GM19043 (cell line): Measurements from ENCODE around the gene LRRC75A.
"Not testable (repeated sequence)": the region's sequence is repeated elsewhere in the genome, so short reads cannot be mapped to it uniquely, and the experiment has no call there.

Source experiments
- ATAC-seq: cut with Tn5 transposase; IDR thresholded peaks from one replicate; pipeline ENCODE4 v1.9.1; 2021; ENCODE audit warnings: low read depth; ENCODE audit not compliant: unreplicated experiment

The LRRC75A gene, protein sequence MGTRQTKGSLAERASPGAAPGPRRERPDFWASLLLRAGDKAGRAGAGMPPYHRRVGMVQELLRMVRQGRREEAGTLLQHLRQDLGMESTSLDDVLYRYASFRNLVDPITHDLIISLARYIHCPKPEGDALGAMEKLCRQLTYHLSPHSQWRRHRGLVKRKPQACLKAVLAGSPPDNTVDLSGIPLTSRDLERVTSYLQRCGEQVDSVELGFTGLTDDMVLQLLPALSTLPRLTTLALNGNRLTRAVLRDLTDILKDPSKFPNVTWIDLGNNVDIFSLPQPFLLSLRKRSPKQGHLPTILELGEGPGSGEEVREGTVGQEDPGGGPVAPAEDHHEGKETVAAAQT

GRCh38 chr17:16491703-16492612 lies at the start of gene LRRC75A:
Gene LRRC75A (minus strand): TSS chr17:16492193. CDS start chr17:16491990, 203 bp downstream.
- ATAC-seq: no peak

- no peak for ATAC-seq
Observed at GRCh38 chr17:16537130-16537458, 45.1 kb upstream of the LRRC75A start.

- ATAC-seq: no peak
Observed at GRCh38 chr17:16534236-16534635, 42.2 kb upstream of the LRRC75A start.

- no peak for ATAC-seq
Observed at GRCh38 chr17:16529906-16530305, 37.9 kb upstream of the LRRC75A start.

DNA sequence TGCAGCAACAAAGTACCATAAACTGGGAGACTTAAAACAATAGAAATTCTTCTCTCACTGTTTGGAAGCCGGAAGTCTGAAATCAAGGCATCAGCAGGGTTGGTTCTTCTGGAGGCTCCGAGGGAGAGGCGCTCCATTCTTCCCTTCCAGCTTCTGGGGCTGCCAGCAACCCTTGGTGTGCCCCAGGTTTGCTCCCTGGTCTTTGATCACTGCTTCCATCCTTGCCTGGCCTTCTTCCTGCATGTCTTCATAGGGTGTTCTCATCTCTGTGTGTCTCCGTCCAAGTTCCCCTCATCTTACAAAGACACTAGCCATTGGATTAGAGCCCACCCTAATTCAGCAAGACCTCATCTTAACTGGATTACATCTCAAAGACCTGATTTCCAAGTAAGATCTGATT lies 35.3 kb upstream of the LRRC75A start:
- ATAC-seq: no peak

- not testable (repeated sequence) for ATAC-seq
Observed at GRCh38 chr17:16525556-16525955, 33.6 kb upstream of the LRRC75A start.

- peak; percentile 82 for ATAC-seq
Observed at GRCh38 chr17:16521070-16521727, 29.2 kb upstream of the LRRC75A start.

GRCh38 chr17:16519021-16519420 lies 27.0 kb upstream of the LRRC75A start:
- ATAC-seq: no peak

DNA sequence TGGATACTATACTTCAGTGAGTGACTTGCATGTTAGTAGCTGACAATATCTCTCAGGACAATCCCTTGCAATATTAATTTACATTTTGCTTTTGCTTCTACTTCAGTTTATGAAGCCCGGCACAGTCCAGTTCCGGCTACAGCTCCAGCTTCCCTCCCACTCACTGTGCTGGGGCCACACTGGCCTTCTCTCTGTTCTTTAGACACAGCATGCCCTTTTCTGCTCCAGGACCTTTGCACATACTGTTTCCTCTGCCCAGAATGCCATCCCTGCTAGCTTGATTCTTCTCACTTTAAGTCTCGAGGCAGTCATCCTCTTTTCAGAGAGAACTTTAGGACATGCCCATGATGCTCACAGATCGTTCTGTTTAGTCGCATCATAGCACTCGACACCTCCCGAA lies 25.5 kb upstream of the LRRC75A start:
- no peak for ATAC-seq

- no peak for ATAC-seq
Observed at GRCh38 chr17:16516594-16517051, 24.6 kb upstream of the LRRC75A start.

DNA sequence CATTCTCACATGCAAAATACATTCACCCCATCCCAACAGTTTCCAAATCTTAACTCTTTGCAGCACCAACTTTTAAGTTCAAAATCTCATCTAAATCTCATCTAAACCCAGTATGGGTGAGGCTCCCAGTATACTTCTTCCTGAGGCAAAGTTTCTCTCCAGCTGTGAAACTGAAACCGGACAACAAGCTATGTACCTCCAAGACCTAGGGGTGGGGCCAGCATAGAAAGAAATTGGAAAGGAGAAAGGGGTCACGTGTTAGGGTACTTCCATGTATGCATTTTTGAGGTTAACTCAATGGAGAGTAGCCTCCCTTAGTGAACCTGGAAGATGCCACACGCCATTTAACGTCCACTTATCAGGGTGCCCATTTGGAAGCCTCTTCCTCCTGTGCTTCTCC lies 23.9 kb upstream of the LRRC75A start:
- no peak for ATAC-seq

- ATAC-seq: no peak
Observed at GRCh38 chr17:16513873-16514272, 21.9 kb upstream of the LRRC75A start.

- no peak for ATAC-seq
Observed at GRCh38 chr17:16512011-16512410, 20.0 kb upstream of the LRRC75A start.

DNA sequence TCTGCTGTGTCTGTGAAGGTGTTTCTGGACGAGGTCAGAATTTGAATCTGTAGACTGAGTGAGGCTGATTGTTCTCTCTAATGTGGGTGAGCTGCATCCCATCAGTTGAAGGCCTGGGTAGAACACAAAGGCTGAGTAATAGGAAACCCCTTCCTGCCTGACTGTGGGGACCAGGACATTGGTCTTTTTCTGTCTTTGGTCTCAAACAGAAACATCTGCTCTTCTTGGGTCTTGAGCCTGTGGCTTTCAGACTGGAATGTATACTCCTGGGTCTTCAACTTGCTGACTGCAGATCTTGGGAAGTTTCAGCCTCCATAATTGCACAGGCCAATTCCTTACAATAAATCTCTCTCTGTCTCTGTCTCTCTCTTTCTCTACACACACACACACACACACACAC lies 19.6 kb upstream of the LRRC75A start:
- no peak for ATAC-seq

DNA sequence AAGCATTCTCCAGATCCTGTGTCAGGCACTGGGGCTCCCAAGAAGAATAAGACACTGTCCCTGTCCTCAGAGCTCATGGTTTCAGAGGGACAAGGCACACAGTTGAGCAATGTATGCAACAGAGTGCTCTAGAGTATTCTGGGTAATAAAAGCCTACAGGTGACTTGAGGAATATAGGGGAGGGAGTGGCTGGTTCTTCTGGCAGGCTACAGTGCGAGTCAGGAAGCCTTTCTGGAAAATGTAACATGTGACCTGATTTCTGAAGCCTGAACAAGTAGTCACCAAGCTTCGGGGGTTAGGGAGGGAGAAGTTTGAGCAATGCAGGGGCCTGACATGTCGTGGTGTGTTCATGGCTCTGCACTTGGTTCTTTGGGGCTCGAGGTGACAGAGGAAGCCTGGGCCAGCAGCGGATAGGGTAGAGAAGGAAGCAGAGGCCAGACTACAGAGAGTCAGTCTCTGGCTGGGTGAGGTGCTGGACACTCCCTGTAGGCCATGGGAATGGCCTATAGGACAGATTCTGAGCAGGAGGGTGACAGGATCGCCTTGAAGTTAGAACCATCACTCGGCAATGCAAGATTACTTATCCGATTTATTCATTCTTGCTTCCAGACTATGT lies 16.0 kb upstream of the LRRC75A start:
- no peak for ATAC-seq

- no peak for ATAC-seq
Observed at GRCh38 chr17:16506188-16506587, 14.2 kb upstream of the LRRC75A start.

DNA sequence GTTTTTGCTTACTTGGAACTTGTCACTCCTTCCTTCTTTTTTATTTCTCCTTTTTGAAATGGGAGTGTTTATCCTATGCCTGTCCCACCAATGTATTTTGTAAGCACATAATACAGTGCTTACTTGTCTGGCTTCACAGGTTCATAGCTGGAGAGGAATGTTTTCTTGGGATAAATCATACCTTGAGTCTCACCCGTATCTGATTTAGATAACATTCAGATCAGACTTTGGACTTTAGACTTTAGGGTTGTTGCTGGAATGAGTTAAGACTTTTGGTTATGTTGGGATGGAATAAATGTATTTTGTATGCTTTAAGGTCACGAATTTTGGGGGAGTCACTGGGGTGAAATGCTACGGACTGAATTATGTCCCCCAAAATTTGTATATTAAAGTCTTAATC lies 13.0 kb upstream of the LRRC75A start:
- ATAC-seq: no peak

DNA sequence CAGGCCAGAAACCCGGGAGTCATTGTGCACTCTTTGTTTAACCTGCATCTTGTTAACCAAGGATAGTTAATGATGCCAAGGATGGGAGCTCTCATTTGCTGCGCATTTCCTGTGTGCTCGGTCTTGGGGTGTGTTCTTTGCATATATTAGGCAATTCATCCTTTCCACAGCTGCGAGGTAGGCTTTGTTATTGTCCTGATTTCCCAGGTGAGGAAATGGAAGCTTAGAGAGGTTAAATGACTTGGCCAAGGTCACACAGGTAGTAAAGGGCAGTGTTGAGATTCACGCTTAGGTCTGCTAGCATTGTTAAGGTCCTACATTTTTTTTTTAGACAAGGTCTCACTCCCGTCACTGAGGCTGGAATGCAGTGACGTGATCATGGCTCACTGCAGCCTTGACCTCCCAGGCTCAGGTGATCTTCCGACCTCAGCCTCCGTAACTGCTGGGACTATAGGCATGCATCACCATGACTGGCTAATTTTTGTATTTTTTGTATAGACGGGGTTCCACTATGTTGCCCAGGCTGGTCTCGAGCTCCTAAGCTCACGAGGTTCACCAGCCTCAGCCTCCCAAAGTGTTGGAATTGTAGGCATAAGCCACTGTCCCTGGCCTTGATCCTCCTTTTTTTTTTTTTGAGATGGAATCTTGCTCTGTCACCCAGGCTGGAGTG lies 5.0 kb upstream of the LRRC75A start:
- no peak for ATAC-seq

- ATAC-seq: no peak
Observed at GRCh38 chr17:16495980-16496819, 4.2 kb upstream of the LRRC75A start.
